ENCODE measurements around the gene GRIN2A.

The GRIN2A gene

GRCh38 chr16:10027553-10027952 lies 154.7 kb downstream of the GRIN2A start:
- no peak for DNase-seq

- no peak for DNase-seq
These were observed 155.6 kb downstream of the GRIN2A start for GRCh38 chr16:10026593-10026992.

GRCh38 chr16:10022098-10022497 lies 160.1 kb downstream of the GRIN2A start:
- no peak for DNase-seq

- DNase-seq, result no peak
These were observed 161.4 kb downstream of the GRIN2A start for GRCh38 chr16:10020866-10021265.

GRCh38 chr16:10016752-10017151 lies 165.5 kb downstream of the GRIN2A start:
- no peak for DNase-seq

GRCh38 chr16:10015397-10015796 lies 166.8 kb downstream of the GRIN2A start:
- DNase-seq, result no peak

GRCh38 chr16:10013774-10014173 lies 168.5 kb downstream of the GRIN2A start:
- DNase-seq, result no peak

GRCh38 chr16:10013364-10013763 lies 168.9 kb downstream of the GRIN2A start:
- no peak for DNase-seq

- no peak for DNase-seq
These were observed 172.5 kb downstream of the GRIN2A start for GRCh38 chr16:10009684-10010083.

GRCh38 chr16:10003486-10003885 lies 178.7 kb downstream of the GRIN2A start:
- DNase-seq, result no peak

- DNase-seq, result no peak
These were observed 180.9 kb downstream of the GRIN2A start for GRCh38 chr16:10001258-10001775.

- DNase-seq, result no peak
These were observed 186.0 kb downstream of the GRIN2A start for GRCh38 chr16:9996221-9996620.

GRCh38 chr16:9992441-9992840 lies 189.8 kb downstream of the GRIN2A start:
- no peak for DNase-seq

- no peak for DNase-seq
These were observed 201.2 kb downstream of the GRIN2A start for GRCh38 chr16:9980981-9981380.

- no peak for DNase-seq
These were observed 204.0 kb downstream of the GRIN2A start for GRCh38 chr16:9978160-9978725.

- DNase-seq, result no peak
These were observed 204.8 kb downstream of the GRIN2A start for GRCh38 chr16:9977333-9977897.

GRCh38 chr16:9976601-9977000 lies 205.6 kb downstream of the GRIN2A start:
- DNase-seq, result no peak

- DNase-seq, result no peak
These were observed 210.3 kb downstream of the GRIN2A start for GRCh38 chr16:9971907-9972306.

GRCh38 chr16:9970796-9971195 lies 211.4 kb downstream of the GRIN2A start:
- no peak for DNase-seq

GRCh38 chr16:9970244-9970643 lies 212.0 kb downstream of the GRIN2A start:
- DNase-seq, result no peak

- no peak for DNase-seq
These were observed 212.6 kb downstream of the GRIN2A start for GRCh38 chr16:9969580-9969979.

- DNase-seq, result no peak
These were observed 215.6 kb downstream of the GRIN2A start for GRCh38 chr16:9966569-9967157.

GRCh38 chr16:9965079-9965478 lies 217.1 kb downstream of the GRIN2A start:
- DNase-seq, result no peak

GRCh38 chr16:9964426-9964825 lies 217.8 kb downstream of the GRIN2A start:
- no peak for DNase-seq

GRCh38 chr16:9957433-9957832 lies 224.8 kb downstream of the GRIN2A start:
- no peak for DNase-seq
